Tibial artery (tissue), 4 donors: ENCODE measurements around the gene CALM3.
"Not testable (repeated sequence)": the region's sequence is repeated elsewhere in the genome, so short reads cannot be mapped to it uniquely, and the experiment has no call there.

Source experiments
- DNase-seq, 2 donors: peaks; one replicate each; pipeline ENCODE4 v3.0.0-alpha.2; 2019
- H3K27ac ChIP-seq, 2 donors: fragments of 200-600 bp; sonication (generic) in 1 of 2; 1 replicate in 1 of 2; 2 replicates in 1 of 2; pipeline ENCODE4 v1.5.1; 2018 to 2019; ENCODE audit warnings: mild to moderate bottlenecking in 1 of 2
- H3K27me3 ChIP-seq, 2 donors: fragments of 200-600 bp; sonication (generic) in 1 of 2; one replicate each; pipeline versions ENCODE4 v1.5.1 to v1.6.0; 2016 to 2019
- H3K36me3 ChIP-seq, 3 donors: fragments of 200-600 bp; sonication (generic) in 2 of 3; one replicate each; pipeline ENCODE4 v1.5.1; 2016 to 2019; ENCODE audit warnings: mild to moderate bottlenecking in 2 of 3
- H3K4me1 ChIP-seq, 4 donors: fragments of 200-600 bp; sonication (generic) in 2 of 4; 1 replicate in 3 of 4; 2 replicates in 1 of 4; pipeline ENCODE4 v1.5.1; 2016 to 2019
- H3K4me3 ChIP-seq, 2 donors: fragments of 200-600 bp; sonication (generic) in 1 of 2; 1 replicate in 1 of 2; 2 replicates in 1 of 2; pipeline ENCODE4 v1.5.1; 2018 to 2019; ENCODE audit warnings: mild to moderate bottlenecking in 2 of 2
- H3K9me3 ChIP-seq, 3 donors: fragments of 200-600 bp; sonication (generic) in 1 of 3; one replicate each; pipeline ENCODE4 v1.5.1; 2016 to 2019
- CTCF ChIP-seq, 2 experiments: fragments of 200-600 bp in 1 of 2; fragments of 450-650 bp in 1 of 2; IDR thresholded peaks; one replicate each; pipeline ENCODE4 v1.5.1; 2017 to 2019; ENCODE audit warnings: antibody characterized with exemption in 2 of 2, mild to moderate bottlenecking in 1 of 2, moderate library complexity in 1 of 2
- intact Hi-C: fragments of 100-400 bp; cut with DNase I; formaldehyde crosslinking; loops from one replicate; pipeline ENCODE4 v1.15.0; 2023; ENCODE audit warnings: low total_unique reads

Gene CALM3

DNA sequence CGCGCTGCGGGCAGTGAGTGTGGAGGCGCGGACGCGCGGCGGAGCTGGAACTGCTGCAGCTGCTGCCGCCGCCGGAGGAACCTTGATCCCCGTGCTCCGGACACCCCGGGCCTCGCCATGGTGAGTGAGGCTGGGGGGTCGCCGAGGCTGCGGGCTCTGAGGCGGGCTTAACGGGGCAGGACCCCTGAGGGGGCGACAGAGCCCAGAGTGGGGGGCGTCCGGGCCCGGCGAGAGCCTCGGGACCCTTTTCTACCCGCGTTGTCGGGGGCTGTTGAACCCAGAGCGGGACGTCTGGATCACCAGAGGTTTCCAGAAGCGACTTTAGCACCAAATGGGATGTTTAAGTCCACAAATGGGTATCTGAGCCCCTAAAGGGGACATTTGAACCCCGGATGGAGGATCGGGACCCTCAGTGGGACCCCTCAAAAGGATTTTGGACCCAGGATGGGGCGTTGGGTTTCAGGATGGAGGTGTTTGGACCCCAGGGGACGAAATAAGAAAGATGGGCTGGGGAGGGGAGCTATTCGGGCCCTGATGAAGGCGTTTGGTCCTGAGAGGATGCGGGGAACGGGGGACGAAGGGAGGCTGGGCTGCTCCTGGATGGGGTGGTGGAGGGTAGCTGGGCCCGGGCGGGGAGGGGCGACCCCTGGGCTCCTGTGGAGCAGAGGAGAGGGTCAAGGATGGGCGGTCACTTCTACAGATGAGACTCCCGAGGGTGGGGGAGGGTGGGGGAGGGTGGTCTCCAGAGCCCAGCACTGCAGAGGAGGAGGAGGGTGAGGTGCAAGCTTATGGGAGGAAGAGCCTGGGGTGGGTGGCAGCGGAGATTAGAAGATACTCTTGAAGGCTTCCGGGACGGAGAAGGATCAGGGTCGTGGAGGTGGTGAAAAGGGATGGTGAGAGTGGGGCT, at the start of gene CALM3:
Gene CALM3 (plus strand): TSS at position 13 of the 907 bp plus-strand sequence. CDS start 105 bp downstream, at position 118.
- DNase-seq, result no peak
- H3K4me1 ChIP-seq, result peaks cover 0 to 50% (median 43%) of the 10 kb centered on the region in 4 donors
- H3K4me3 ChIP-seq, result peak within 1 kb of the TSS; percentile 99 to 100
- no peak for TF ChIP-seq CTCF (IDR thresholded peaks at IDR 0.05)
- peaks cover 1 to 10% (median 6%) of the 10 kb centered on the region in 3 donors for H3K36me3 ChIP-seq
- peak within 1 kb of the TSS; percentile 99 to 100 for H3K27ac ChIP-seq
- H3K9me3 ChIP-seq, result peaks cover 0 to 2% (median 0%) of the 10 kb centered on the region in 3 donors
- no peaks in the 10 kb centered on the region for H3K27me3 ChIP-seq
- intact Hi-C loops, result no loop called here

DNA sequence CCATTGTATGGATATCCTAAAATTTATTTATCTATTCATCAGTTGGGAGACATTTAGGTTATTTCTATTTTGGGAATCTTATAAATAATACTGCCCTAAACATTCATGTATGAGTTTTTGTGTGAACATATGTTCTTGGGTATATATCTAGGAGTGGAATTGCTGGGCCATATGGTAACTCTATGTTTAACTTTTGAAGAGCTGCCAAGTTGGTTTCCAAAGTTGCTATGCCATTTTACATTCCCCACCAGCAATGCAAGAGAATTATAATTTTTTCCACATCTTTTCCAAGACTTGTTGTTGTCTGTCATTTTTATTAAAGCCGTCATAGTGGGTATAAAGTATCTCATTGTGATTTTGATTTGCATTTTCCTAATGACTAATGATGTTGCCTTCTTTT, 48.2 kb upstream of the CALM3 start:
- Histone ChIP-seq H3K27ac (no peak overlapping the region), H3K27me3 (no peaks in the 10 kb centered on the region), H3K9me3 (peaks cover 0 to 14% (median 6%) of the 10 kb centered on the region in 3 donors), H3K4me3 (no peak overlapping the region), H3K4me1 (no peaks in the 10 kb centered on the region), H3K36me3 (no peaks in the 10 kb centered on the region)
- intact Hi-C loops, result no loop called here
- DNase-seq, result no peak
- TF ChIP-seq CTCF (IDR thresholded peaks at IDR 0.05), result no peak

DNA sequence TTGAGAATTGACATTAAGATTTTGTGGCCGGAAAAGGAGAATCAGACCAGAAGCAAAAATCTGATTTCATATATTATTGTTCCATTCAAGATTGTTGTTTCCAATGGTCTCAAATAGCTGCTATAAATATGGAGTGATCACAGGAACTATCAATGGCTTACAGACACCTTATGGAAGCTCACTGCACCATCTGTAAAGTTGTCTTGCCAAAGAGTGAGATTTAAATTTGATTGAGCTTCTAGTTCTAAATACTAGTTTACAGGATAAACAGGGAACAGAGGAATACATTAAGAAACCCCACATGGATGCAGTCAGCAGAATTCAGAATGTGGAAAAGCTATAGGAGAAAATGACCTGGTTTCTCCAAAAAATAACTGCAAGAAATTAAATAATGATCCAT, 47.0 kb upstream of the CALM3 start:
- DNase-seq, result no peak
- Histone ChIP-seq H3K4me1 (no peaks in the 10 kb centered on the region), H3K4me3 (no peak overlapping the region), H3K27me3 (no peaks in the 10 kb centered on the region), H3K27ac (no peak overlapping the region), H3K9me3 (peaks cover 0 to 14% (median 6%) of the 10 kb centered on the region in 3 donors), H3K36me3 (no peaks in the 10 kb centered on the region)
- no peak for TF ChIP-seq CTCF (IDR thresholded peaks at IDR 0.05)
- intact Hi-C loops, result no loop called here

GRCh38 chr19:46555628-46556280, 45.4 kb upstream of the CALM3 start:
- intact Hi-C loops, result no loop called here
- no peak overlapping the region for H3K4me3 ChIP-seq
- no peak for TF ChIP-seq CTCF (IDR thresholded peaks at IDR 0.05)
- H3K27ac ChIP-seq, result no peak overlapping the region
- H3K9me3 ChIP-seq, result peaks cover 0 to 8% (median 4%) of the 10 kb centered on the region in 3 donors
- H3K4me1 ChIP-seq, result no peaks in the 10 kb centered on the region
- DNase-seq, result no peak
- H3K27me3 ChIP-seq, result no peaks in the 10 kb centered on the region
- no peaks in the 10 kb centered on the region for H3K36me3 ChIP-seq

GRCh38 chr19:46556471-46556870, 44.7 kb upstream of the CALM3 start:
- H3K4me3 ChIP-seq, H3K9me3 ChIP-seq, H3K36me3 ChIP-seq, H3K27ac ChIP-seq, H3K4me1 ChIP-seq, DNase-seq, H3K27me3 ChIP-seq, intact Hi-C loops: not testable (repeated sequence)

DNA sequence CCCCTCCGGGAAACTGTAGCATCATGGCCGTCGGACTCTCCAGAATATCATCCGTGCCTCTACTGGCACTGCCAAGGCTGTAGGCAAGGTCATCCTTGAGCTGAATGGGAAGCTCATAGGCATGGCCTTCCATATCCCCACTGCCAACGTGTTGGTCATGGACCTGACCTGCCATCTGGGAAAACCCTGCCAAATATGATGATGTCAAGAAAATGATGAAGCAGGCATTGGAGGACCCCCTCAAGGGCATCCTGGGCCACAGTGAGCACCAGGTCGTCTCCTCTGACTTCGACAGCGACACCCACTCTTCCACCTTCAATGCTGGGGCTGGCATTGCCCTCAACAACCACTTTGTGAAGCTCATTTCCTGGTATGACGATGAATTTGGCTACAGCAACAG, 41.9 kb upstream of the CALM3 start:
- no peaks in the 10 kb centered on the region for H3K4me1 ChIP-seq
- no peaks in the 10 kb centered on the region for H3K9me3 ChIP-seq
- no peak overlapping the region for H3K27ac ChIP-seq
- no peaks in the 10 kb centered on the region for H3K36me3 ChIP-seq
- no peaks in the 10 kb centered on the region for H3K27me3 ChIP-seq
- DNase-seq, result no peak
- no peak for TF ChIP-seq CTCF (IDR thresholded peaks at IDR 0.05)
- H3K4me3 ChIP-seq, result no peak overlapping the region
- intact Hi-C loops, result no loop called here

- H3K4me1 ChIP-seq, H3K36me3 ChIP-seq, DNase-seq, H3K4me3 ChIP-seq, H3K9me3 ChIP-seq, intact Hi-C loops, H3K27me3 ChIP-seq, H3K27ac ChIP-seq: not testable (repeated sequence)
These were observed 41.5 kb upstream of the CALM3 start for GRCh38 chr19:46559675-46560074.
